ENCODE measurements around the gene LOXL1. TPM values are rescaled to one million over a fixed set of nuclear protein-coding genes. Genes with fewer than 3 reads are reported as not detected.

Gene LOXL1
- total RNA-seq, 1 experiment from 2014 or later, result 224 TPM

Other genes starting within 250 kb of the LOXL1 start
- gene CD276, start 242.1 kb upstream of the LOXL1 start, total RNA-seq (2014; rRNA removed; shearing (Covaris generic); ENCODE audit: low replicate concordance), result 139 and 155 TPM in 2 replicates
- 15.2 and 21.2 TPM in 2 replicates for gene INSYN1, start 173.1 kb upstream of the LOXL1 start, total RNA-seq (2014; rRNA removed; shearing (Covaris generic); ENCODE audit: low replicate concordance)
- not detected in 2 replicates for gene TBC1D21, start 52.9 kb upstream of the LOXL1 start, total RNA-seq (2014; rRNA removed; shearing (Covaris generic); ENCODE audit: low replicate concordance)
- gene STOML1, start 65.8 kb downstream of the LOXL1 start, total RNA-seq (2014; rRNA removed; shearing (Covaris generic); ENCODE audit: low replicate concordance), result 45.3 and 53.1 TPM in 2 replicates
- gene PML, start 68.3 kb downstream of the LOXL1 start, total RNA-seq (2014; rRNA removed; shearing (Covaris generic); ENCODE audit: low replicate concordance), result 19.5 and 39.8 TPM in 2 replicates
- not detected in 2 replicates for gene GOLGA6A, start 156.1 kb downstream of the LOXL1 start, total RNA-seq (2014; rRNA removed; shearing (Covaris generic); ENCODE audit: low replicate concordance)
- gene ISLR2, start 204.1 kb downstream of the LOXL1 start, total RNA-seq (2014; rRNA removed; shearing (Covaris generic); ENCODE audit: low replicate concordance), result not detected in 2 replicates
- gene ISLR, start 247.2 kb downstream of the LOXL1 start, total RNA-seq (2014; rRNA removed; shearing (Covaris generic); ENCODE audit: low replicate concordance), result not detected in 2 replicates

Data from MG63 (cell line).